Gastrocnemius medialis (tissue), 4 donors: ENCODE measurements around the gene C19orf73. TPM values are rescaled to one million over a fixed set of nuclear protein-coding genes. Genes with fewer than 3 reads are reported as not detected.

Experiments
- ATAC-seq, 2 donors: fragments of 150-250 bp; one replicate each; pipeline ENCODE4 v1.9.1; 2016
- DNase-seq, 2 donors: peaks; one replicate each; pipeline ENCODE4 v3.0.0-alpha.2; 2019
- H3K27ac ChIP-seq, 4 donors: fragments of 200-600 bp; sonication (generic); 1 replicate in 1 of 4; 2 replicates in 3 of 4; pipeline ENCODE4 v1.5.1; 2016 to 2018; ENCODE audit warnings: mild to moderate bottlenecking in 2 of 4, moderate library complexity in 1 of 4
- H3K27me3 ChIP-seq, 3 donors: fragments of 200-600 bp; sonication (generic) in 2 of 3; 1 replicate in 1 of 3; 2 replicates in 2 of 3; pipeline versions ENCODE4 v1.5.1 to v1.6.0; 2016 to 2019; ENCODE audit warnings: mild to moderate bottlenecking in 1 of 3, moderate library complexity in 1 of 3
- H3K36me3 ChIP-seq, 2 donors: fragments of 200-600 bp; sonication (generic) in 1 of 2; one replicate each; pipeline ENCODE4 v1.5.1; 2017 to 2018
- H3K4me1 ChIP-seq, 2 donors: fragments of 200-600 bp; sonication (generic) in 1 of 2; one replicate each; pipeline ENCODE4 v1.5.1; 2016 to 2017; ENCODE audit warnings: mild to moderate bottlenecking in 2 of 2
- H3K4me3 ChIP-seq, 4 donors: fragments of 200-600 bp; sonication (generic) in 3 of 4; 1 replicate in 1 of 4; 2 replicates in 3 of 4; pipeline ENCODE4 v1.5.1; 2016 to 2019; ENCODE audit warnings: mild to moderate bottlenecking in 2 of 4
- H3K9me3 ChIP-seq, 3 donors: fragments of 200-600 bp; sonication (generic) in 2 of 3; 1 replicate in 1 of 3; 2 replicates in 2 of 3; pipeline ENCODE4 v1.5.1; 2016 to 2019
- POLR2A ChIP-seq, 2 donors: fragments of 450-650 bp; IDR thresholded peaks; one replicate each; pipeline ENCODE4 v1.6.1; 2017; ENCODE audit warnings: antibody characterized with exemption in 2 of 2, mild to moderate bottlenecking in 2 of 2, moderate library complexity in 2 of 2
- in situ Hi-C, 4 donors: fragments of 200-750 bp; cut with MboI; loops; one replicate each; pipeline versions ENCODE4 v1.15.0 to v1.8.0; 2017; ENCODE audit warnings: low sequenced_read_pairs in 4 of 4
- intact Hi-C: fragments of 100-400 bp; cut with DNase I; formaldehyde crosslinking; loops from one replicate; pipeline ENCODE4 v1.15.1; 2023; ENCODE audit warnings: low total_unique reads
- total RNA-seq, 4 donors: library from RNA; depleted of rRNA; stranded (reverse); fragments of >200 nt; gene quantifications; one replicate each; pipeline versions ENCODE4 v1.1.0 to v1.2.3, GENCODE V29; 2016
- TF ChIP-seq, protein P1 (sequence below), 5 experiments: fragments of 450-650 bp in 3 of 5; fragments of 200-600 bp in 2 of 5; sonication (generic) in 2 of 5; IDR thresholded peaks in 4 of 5; conservative IDR thresholded peaks in 1 of 5; 1 replicate in 4 of 5; 2 replicates in 1 of 5; pipeline ENCODE4 v1.5.1; 2016 to 2019; ENCODE audit warnings: antibody characterized with exemption in 5 of 5, mild to moderate bottlenecking in 3 of 5, moderate library complexity in 3 of 5

The C19orf73 gene
- total RNA-seq, 4 donors from 2014 or later: 1.3 to 11.7 (median 3.5) TPM

DNA sequence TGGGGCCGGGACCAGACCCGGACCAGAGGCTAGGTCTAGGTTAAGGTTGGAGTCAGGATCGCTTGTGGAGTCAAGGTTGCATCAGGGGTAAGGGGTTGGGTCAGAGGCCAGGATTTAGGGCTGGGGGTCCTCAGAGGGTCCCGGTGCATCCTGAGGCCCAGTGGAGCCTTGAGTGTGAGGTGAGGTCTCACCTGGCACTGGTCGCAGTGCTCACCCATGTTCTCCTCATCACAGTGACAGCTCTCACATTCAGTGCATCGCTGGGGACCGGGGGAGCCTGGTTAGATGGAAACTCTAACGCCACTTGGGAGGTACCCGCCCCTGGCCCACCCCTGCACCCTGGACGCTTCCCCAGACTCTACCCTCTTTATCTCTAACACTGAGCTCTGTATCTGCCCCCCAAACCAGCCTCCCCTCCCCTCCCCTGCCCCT lies 33.2 kb upstream of the C19orf73 start:
- peaks cover 18 to 54% of the 10 kb centered on the region in 2 donors for H3K4me1 ChIP-seq
- H3K4me3 ChIP-seq: peak overlapping the region; percentile 64 to 87 (median 83)
- intact Hi-C loops (loop anchor here (5.0 kb wide), 1 partner anchor 515 kb away; the partner anchor contains the start of gene DBP), in situ Hi-C loops (no loop called here)
- TF ChIP-seq, protein P1, sequence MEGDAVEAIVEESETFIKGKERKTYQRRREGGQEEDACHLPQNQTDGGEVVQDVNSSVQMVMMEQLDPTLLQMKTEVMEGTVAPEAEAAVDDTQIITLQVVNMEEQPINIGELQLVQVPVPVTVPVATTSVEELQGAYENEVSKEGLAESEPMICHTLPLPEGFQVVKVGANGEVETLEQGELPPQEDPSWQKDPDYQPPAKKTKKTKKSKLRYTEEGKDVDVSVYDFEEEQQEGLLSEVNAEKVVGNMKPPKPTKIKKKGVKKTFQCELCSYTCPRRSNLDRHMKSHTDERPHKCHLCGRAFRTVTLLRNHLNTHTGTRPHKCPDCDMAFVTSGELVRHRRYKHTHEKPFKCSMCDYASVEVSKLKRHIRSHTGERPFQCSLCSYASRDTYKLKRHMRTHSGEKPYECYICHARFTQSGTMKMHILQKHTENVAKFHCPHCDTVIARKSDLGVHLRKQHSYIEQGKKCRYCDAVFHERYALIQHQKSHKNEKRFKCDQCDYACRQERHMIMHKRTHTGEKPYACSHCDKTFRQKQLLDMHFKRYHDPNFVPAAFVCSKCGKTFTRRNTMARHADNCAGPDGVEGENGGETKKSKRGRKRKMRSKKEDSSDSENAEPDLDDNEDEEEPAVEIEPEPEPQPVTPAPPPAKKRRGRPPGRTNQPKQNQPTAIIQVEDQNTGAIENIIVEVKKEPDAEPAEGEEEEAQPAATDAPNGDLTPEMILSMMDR (IDR thresholded peaks at IDR 0.05 in 4 of 5, conservative IDR thresholded peaks at IDR 0.05 in 1 of 5): no peak
- no peak for TF ChIP-seq POLR2A (IDR thresholded peaks at IDR 0.05)
- ATAC-seq: no peak
- no peak for DNase-seq
- no peaks in the 10 kb centered on the region for H3K27me3 ChIP-seq
- peak overlapping the region; percentile 99 to 100 (median 99) for H3K27ac ChIP-seq
- no peaks in the 10 kb centered on the region for H3K9me3 ChIP-seq
- no peaks in the 10 kb centered on the region for H3K36me3 ChIP-seq

DNA sequence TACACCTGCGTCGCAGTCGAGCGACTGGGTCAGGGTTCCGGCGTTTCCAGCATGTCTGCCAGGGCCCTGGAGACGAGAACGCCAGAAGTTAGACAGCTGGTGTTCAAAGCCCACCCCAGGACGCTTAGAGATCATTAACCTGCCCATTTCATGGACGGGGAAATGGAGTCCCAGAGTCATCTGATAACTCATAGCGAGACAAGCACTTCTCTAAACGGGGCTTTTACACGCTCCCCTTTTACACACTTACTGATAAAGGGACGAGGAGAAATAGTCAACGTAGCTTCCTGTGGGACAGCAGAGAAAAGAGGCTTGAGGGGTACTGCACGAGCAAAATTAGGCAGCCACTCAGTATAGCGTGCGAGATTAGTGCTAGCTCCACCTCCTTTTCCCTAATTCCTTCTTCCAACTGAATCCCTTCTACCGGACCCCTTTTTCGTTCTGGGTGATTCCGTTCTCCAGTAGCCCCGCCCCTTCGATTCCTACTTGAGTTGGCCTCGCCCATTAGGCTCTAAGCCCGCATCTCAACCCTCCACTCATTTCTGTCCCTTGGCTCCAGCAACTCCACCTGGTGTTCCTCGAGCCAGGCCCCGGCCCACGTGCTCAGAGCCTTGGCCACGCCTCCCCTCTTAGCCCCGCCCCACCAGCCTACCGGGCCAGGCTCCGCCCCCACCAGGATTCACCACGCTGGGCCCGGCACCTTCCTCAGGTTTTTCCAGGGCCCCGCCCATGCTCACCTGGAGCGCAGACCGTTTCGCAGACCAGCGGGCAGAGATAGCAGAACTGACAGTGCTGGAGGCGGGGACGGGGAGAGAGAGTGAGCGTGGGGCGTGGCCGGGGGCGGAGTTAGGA lies 32.5 kb upstream of the C19orf73 start:
- DNase-seq (peak; percentile 80 to 94), ATAC-seq (peak; percentile 41 to 43)
- peak overlapping the region; percentile 64 to 87 (median 83) for H3K4me3 ChIP-seq
- no peak for TF ChIP-seq POLR2A (IDR thresholded peaks at IDR 0.05)
- TF ChIP-seq, protein P1 (IDR thresholded peaks at IDR 0.05 in 4 of 5, conservative IDR thresholded peaks at IDR 0.05 in 1 of 5): no peak
- no peaks in the 10 kb centered on the region for H3K27me3 ChIP-seq
- peak overlapping the region; percentile 99 to 100 (median 99) for H3K27ac ChIP-seq
- no peaks in the 10 kb centered on the region for H3K36me3 ChIP-seq
- intact Hi-C loops: loop anchor here (2.0 to 5.0 kb wide), 3 partner anchors 33 to 514 kb away; partner anchors contain the start of genes C19orf73, DBP, GYS1 and PPFIA3
- in situ Hi-C loops: no loop called here
- no peaks in the 10 kb centered on the region for H3K9me3 ChIP-seq
- peaks cover 18 to 54% of the 10 kb centered on the region in 2 donors for H3K4me1 ChIP-seq

DNA sequence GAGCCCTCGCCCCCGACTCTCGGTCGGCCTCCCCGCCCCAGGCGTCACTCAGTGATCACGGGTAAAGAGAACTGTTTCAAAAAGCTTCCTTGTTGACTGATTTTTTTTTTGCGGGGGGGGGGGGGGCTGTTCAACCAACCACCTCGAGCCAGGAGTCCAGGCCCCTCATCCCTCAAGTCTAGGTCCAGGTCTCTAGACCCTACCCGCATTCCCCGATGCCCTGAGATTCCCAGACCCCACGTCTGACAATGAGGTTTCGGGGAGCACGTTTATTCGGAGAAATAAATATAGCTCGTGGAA lies 32.0 kb upstream of the C19orf73 start:
- Histone ChIP-seq H3K4me1 (peaks cover 22 to 58% of the 10 kb centered on the region in 2 donors), H3K36me3 (no peaks in the 10 kb centered on the region), H3K9me3 (no peaks in the 10 kb centered on the region), H3K27ac (peak overlapping the region; percentile 99 to 100 (median 99)), H3K27me3 (no peaks in the 10 kb centered on the region), H3K4me3 (peak overlapping the region; percentile 64 to 87 (median 83))
- TF ChIP-seq, protein P1 (IDR thresholded peaks at IDR 0.05 in 4 of 5, conservative IDR thresholded peaks at IDR 0.05 in 1 of 5): no peak
- no peak for TF ChIP-seq POLR2A (IDR thresholded peaks at IDR 0.05)
- no peak for DNase-seq
- no peak for ATAC-seq
- intact Hi-C loops: loop anchor here (2.0 to 5.0 kb wide), 3 partner anchors 32 to 514 kb away; partner anchors contain the start of genes C19orf73, DBP, GYS1 and PPFIA3
- in situ Hi-C loops: no loop called here

DNA sequence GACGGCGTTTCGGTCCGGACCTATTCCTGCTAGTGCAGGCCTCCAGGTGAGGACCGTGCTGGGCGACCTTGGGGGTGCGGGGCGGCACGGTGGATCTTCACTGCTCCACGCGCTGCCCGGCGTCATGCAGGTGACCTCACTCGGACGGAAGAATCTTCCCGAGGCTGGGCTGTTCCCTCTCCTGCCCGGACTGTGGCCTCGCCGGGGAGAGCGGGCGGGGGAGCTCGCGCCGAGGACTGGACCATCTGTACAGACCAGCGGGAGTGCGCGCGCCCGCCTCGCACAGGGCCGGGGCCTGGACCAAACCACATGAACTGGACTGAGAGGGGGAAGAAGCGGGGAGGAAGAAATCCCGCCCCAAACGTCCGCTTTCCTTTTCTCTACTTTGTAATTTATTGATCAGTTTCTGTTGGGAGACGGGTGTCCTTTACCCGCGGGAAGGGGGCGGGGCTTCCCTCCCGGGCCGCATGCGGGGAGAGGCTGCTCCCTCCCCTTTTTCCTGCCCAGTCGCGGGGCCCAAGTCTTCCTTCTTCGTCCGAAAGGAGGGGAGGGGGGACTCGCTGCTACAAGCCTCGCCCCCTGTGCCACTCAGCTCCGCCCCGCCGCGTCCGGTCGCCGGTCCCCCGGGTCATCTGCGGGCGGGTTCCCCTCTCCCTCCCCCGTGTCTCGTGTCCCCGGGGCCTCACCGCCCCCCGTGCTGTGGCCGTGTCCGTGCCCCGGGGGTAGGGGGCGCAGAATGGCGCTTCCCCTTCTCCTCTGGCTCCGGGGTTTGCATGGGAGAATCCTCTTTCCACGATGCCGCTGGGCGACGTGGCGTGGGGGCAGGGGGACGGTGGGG lies 31.4 kb upstream of the C19orf73 start:
- peak; percentile 68 to 80 for DNase-seq
- Histone ChIP-seq H3K27me3 (no peaks in the 10 kb centered on the region), H3K27ac (peak overlapping the region; percentile 99 to 100 (median 99)), H3K4me3 (peak overlapping the region; percentile 64 to 87 (median 83)), H3K36me3 (no peaks in the 10 kb centered on the region), H3K4me1 (peaks cover 27 to 62% of the 10 kb centered on the region in 2 donors), H3K9me3 (no peaks in the 10 kb centered on the region)
- intact Hi-C loops (loop anchor here (2.0 to 5.0 kb wide), 3 partner anchors 32 to 513 kb away; partner anchors contain the start of genes C19orf73, DBP, GYS1 and PPFIA3), in situ Hi-C loops (no loop called here)
- peak in 1 of 2 donors; percentile 48 for TF ChIP-seq POLR2A (IDR thresholded peaks at IDR 0.05)
- TF ChIP-seq, protein P1 (IDR thresholded peaks at IDR 0.05 in 4 of 5, conservative IDR thresholded peaks at IDR 0.05 in 1 of 5): no peak
- ATAC-seq: peak; percentile 34 to 43
